ENCODE measurements around the gene STIMATE.

STIMATE gene

GRCh38 chr3:52793702-52794611 is 103.4 kb downstream of the STIMATE start:
- TF ChIP-seq, protein P1, sequence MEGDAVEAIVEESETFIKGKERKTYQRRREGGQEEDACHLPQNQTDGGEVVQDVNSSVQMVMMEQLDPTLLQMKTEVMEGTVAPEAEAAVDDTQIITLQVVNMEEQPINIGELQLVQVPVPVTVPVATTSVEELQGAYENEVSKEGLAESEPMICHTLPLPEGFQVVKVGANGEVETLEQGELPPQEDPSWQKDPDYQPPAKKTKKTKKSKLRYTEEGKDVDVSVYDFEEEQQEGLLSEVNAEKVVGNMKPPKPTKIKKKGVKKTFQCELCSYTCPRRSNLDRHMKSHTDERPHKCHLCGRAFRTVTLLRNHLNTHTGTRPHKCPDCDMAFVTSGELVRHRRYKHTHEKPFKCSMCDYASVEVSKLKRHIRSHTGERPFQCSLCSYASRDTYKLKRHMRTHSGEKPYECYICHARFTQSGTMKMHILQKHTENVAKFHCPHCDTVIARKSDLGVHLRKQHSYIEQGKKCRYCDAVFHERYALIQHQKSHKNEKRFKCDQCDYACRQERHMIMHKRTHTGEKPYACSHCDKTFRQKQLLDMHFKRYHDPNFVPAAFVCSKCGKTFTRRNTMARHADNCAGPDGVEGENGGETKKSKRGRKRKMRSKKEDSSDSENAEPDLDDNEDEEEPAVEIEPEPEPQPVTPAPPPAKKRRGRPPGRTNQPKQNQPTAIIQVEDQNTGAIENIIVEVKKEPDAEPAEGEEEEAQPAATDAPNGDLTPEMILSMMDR (IDR thresholded peaks at IDR 0.05; ENCODE audit: extremely low read depth, missing control alignments): no peak
- no peak for DNase-seq (ENCODE audit: low spot score)

DNA sequence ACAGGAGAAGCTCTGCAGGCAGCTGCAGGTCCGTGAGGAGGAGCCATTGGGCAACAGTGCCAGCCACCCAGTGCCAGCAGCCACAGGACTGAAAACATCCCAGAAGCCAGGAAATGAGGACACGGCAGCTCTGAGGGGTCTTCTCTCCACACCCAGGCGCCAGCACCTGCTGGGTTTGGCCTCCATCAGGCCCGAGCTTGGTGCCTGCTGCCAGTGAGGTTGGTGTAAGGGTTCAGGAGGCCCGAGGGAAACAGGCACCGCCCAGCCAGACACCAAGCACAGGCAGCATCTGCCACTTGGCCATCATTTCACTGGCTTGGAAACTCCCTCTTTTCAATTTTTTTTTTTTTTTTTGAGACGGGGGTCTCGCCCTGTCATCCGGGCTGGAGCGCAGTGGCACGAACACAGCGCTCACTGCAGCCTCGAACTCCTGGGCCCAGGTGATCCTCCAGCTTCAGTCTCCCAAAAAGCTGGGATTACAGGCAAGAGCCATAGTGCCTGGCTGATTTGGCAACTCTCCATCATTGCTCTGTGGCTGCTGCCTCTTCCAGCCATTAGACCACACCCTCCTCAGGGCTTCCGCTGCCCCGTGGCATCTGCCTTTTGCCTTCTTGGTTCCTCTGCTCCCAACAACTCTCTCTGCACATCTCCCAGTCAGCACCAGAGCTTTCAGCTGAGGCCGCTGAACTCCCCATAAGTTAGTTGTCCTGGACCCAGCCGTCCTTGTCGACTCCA is 104.2 kb downstream of the STIMATE start:
- no peak for DNase-seq (ENCODE audit: low spot score)

GRCh38 chr3:52792413-52792812 is 104.9 kb downstream of the STIMATE start:
- DNase-seq (ENCODE audit: low spot score): no peak

More for the DNA sequence above, 104.2 kb downstream of the STIMATE start:
- TF ChIP-seq, protein P1 (IDR thresholded peaks at IDR 0.05; ENCODE audit: extremely low read depth, missing control alignments): no peak

DNA sequence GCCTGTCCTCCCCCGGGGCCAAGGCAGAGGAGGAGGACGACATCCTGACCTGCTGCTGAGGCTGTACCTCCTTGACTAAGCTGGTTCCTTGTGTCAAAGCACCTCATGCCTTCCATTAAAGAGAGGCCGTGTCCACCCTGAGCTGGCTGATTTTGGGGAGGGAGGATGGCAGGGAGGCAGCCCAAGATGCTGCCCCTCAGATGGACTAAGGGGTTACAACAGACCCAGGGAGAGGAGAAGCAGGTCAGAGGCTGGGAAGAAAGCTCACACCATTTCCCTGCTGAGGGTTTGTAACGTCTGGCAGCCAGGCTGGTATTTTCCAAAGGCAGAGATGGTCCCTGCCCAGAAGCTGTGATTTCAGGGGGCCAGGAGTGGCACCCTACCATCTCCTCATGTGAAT is 105.4 kb downstream of the STIMATE start:
- no peak for DNase-seq (ENCODE audit: low spot score)
- TF ChIP-seq, protein P1 (IDR thresholded peaks at IDR 0.05; ENCODE audit: extremely low read depth, missing control alignments): no peak

More at GRCh38 chr3:52792413-52792812, 104.9 kb downstream of the STIMATE start:
- TF ChIP-seq, protein P1 (IDR thresholded peaks at IDR 0.05; ENCODE audit: extremely low read depth, missing control alignments): no peak

GRCh38 chr3:52791366-52791765 is 106.0 kb downstream of the STIMATE start:
- no peak for DNase-seq (ENCODE audit: low spot score)
- TF ChIP-seq, protein P1 (IDR thresholded peaks at IDR 0.05; ENCODE audit: extremely low read depth, missing control alignments): no peak

- TF ChIP-seq, protein P1 (IDR thresholded peaks at IDR 0.05; ENCODE audit: extremely low read depth, missing control alignments): no peak
- no peak for DNase-seq (ENCODE audit: low spot score)
Observed at GRCh38 chr3:52790741-52791140, 106.6 kb downstream of the STIMATE start.

DNA sequence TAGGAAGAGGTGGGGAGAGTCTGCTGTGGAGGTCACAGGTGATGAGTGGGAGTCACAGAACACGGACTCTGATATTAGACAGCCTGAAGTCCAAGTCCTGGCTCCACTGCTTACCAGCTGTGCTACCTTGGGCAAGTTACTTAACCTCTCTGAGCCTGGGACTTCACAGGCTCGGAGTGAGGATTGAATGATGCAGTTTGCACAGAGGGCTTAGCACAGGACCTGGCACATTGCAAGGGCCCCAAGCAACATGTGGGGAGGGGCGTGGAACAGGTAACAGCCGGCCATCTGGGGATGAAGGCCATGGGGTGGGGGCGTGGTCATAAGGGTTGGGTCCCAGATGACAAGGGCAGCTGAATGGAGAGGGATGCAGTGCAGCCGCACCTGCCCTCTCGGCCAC is 107.0 kb downstream of the STIMATE start:
- DNase-seq (ENCODE audit: low spot score): no peak
- TF ChIP-seq, protein P1 (IDR thresholded peaks at IDR 0.05; ENCODE audit: extremely low read depth, missing control alignments): no peak

Measured in GM20000 (cell line).